ENCODE measurements around the gene COPG2. TPM values are rescaled to one million over a fixed set of nuclear protein-coding genes. Genes with fewer than 3 reads are reported as not detected.

COPG2 gene
- total and polyA plus RNA-seq, 2 donors = 14.1 to 20.8 TPM

- H3K36me3 ChIP-seq (ENCODE audit: control insufficient read depth in 2 of 2, insufficient read depth in 2 of 2, low read length in 1 of 2) = no peaks in the 10 kb centered on the region
- peaks cover 6 to 22% of the 10 kb centered on the region in 2 donors for H3K4me1 ChIP-seq (ENCODE audit: control insufficient read depth in 2 of 2, insufficient read depth in 2 of 2, low read length in 2 of 2)
- H3K4me3 ChIP-seq (ENCODE audit: low read length in 2 of 2) = no peak overlapping the region
- DNase-seq (ENCODE audit: low read depth in 6 of 9, low spot score in 9 of 9) = no peak
- H3K27me3 ChIP-seq (ENCODE audit: control insufficient read depth in 2 of 2, insufficient read depth in 1 of 2, low read length in 1 of 2) = peaks cover 0 to 15% of the 10 kb centered on the region in 2 donors
- H3K9me3 ChIP-seq (ENCODE audit: control insufficient read depth in 2 of 2, insufficient read depth in 1 of 2, low read length in 1 of 2) = peaks cover 0 to 1% of the 10 kb centered on the region in 2 donors
- 95% methylated on average over 3 of the region's 3 CpGs for WGBS
- H3K27ac ChIP-seq (ENCODE audit: low read depth in 1 of 2, low read length in 1 of 2) = no peak overlapping the region
Measured at GRCh38 chr7:130483031-130483430, 185.5 kb downstream of the COPG2 start.

DNA sequence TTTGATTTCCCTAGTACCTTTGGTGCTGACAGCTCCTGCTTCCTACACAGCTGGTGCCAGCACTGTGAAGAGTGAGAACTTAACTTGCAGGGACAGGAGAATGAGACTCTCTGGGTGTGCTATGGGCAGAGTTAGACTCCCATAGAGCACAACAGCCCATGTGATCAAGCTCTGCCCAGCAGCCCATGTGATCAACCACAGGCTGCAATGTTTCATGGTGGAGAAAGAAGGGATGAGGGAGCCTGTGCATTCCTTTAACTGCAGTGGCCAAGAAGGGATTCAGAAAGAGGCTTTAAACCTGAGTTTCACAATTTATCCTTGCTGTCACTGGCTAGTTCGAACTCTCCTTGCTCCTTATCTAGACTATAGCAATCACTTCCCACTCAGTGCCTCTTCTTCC, 186.7 kb downstream of the COPG2 start:
- Histone ChIP-seq H3K4me3 (ENCODE audit: low read length in 2 of 2) (no peak overlapping the region), H3K27ac (ENCODE audit: low read depth in 1 of 2, low read length in 1 of 2) (no peak overlapping the region), H3K27me3 (ENCODE audit: control insufficient read depth in 2 of 2, insufficient read depth in 1 of 2, low read length in 1 of 2) (peaks cover 0 to 10% of the 10 kb centered on the region in 2 donors), H3K9me3 (ENCODE audit: control insufficient read depth in 2 of 2, insufficient read depth in 1 of 2, low read length in 1 of 2) (peaks cover 0 to 1% of the 10 kb centered on the region in 2 donors), H3K4me1 (ENCODE audit: control insufficient read depth in 2 of 2, insufficient read depth in 2 of 2, low read length in 2 of 2) (peaks cover 6 to 13% of the 10 kb centered on the region in 2 donors), H3K36me3 (ENCODE audit: control insufficient read depth in 2 of 2, insufficient read depth in 2 of 2, low read length in 1 of 2) (no peaks in the 10 kb centered on the region)
- WGBS = 94% methylated on average over 1 of the region's 1 CpG
- DNase-seq (ENCODE audit: low read depth in 6 of 9, low spot score in 9 of 9) = no peak

DNA sequence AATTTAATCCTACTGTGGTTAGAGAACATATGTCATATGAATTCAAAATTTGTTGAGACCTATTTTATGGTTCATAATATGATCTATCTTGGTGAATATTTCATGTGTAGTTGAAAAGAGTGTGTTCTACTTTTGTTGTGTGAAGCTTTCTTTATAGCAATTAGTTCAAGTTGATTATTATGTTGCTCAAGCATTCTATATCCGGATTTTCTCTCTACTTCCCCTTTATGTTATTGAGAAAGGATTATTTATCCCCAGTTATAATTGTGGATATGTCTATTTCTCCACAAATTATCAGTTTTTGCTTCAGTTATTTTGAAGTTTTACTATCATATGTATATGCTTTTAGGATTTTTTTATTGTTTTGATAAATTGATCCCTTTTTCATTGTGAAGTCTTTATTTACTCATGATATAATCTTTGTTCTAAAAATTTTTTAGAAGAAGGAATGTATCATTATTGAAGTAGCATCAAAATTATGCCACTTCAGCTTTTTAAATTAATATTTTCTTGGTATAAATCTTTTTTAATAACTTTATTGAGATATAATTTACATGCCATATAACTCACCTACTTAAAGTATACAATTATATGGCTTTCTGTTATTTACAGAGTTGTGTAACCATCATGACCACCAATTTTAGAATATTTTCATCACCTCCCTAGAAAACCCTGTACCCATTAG, 188.7 kb downstream of the COPG2 start:
- Histone ChIP-seq H3K9me3 (ENCODE audit: control insufficient read depth in 2 of 2, insufficient read depth in 1 of 2, low read length in 1 of 2) (peaks cover 0 to 1% of the 10 kb centered on the region in 2 donors), H3K4me1 (ENCODE audit: control insufficient read depth in 2 of 2, insufficient read depth in 2 of 2, low read length in 2 of 2) (no peaks in the 10 kb centered on the region), H3K4me3 (ENCODE audit: low read length in 2 of 2) (no peak overlapping the region), H3K27me3 (ENCODE audit: control insufficient read depth in 2 of 2, insufficient read depth in 1 of 2, low read length in 1 of 2) (no peaks in the 10 kb centered on the region), H3K36me3 (ENCODE audit: control insufficient read depth in 2 of 2, insufficient read depth in 2 of 2, low read length in 1 of 2) (no peaks in the 10 kb centered on the region), H3K27ac (ENCODE audit: low read depth in 1 of 2, low read length in 1 of 2) (no peak overlapping the region)
- WGBS = 73% methylated on average over 1 of the region's 1 CpG
- DNase-seq (ENCODE audit: low read depth in 6 of 9, low spot score in 9 of 9) = no peak

- H3K9me3 ChIP-seq (ENCODE audit: control insufficient read depth in 2 of 2, insufficient read depth in 1 of 2, low read length in 1 of 2) = peaks cover 0 to 1% of the 10 kb centered on the region in 2 donors
- no peak overlapping the region for H3K4me3 ChIP-seq (ENCODE audit: low read length in 2 of 2)
- no peak overlapping the region for H3K27ac ChIP-seq (ENCODE audit: low read depth in 1 of 2, low read length in 1 of 2)
- no peaks in the 10 kb centered on the region for H3K36me3 ChIP-seq (ENCODE audit: control insufficient read depth in 2 of 2, insufficient read depth in 2 of 2, low read length in 1 of 2)
- no peaks in the 10 kb centered on the region for H3K27me3 ChIP-seq (ENCODE audit: control insufficient read depth in 2 of 2, insufficient read depth in 1 of 2, low read length in 1 of 2)
- no peaks in the 10 kb centered on the region for H3K4me1 ChIP-seq (ENCODE audit: control insufficient read depth in 2 of 2, insufficient read depth in 2 of 2, low read length in 2 of 2)
- 97% methylated on average over 3 of the region's 3 CpGs for WGBS
- no peak for DNase-seq (ENCODE audit: low read depth in 6 of 9, low spot score in 9 of 9)
Measured at GRCh38 chr7:130478991-130479390, 189.6 kb downstream of the COPG2 start.

- Histone ChIP-seq H3K36me3 (ENCODE audit: control insufficient read depth in 2 of 2, insufficient read depth in 2 of 2, low read length in 1 of 2) (no peaks in the 10 kb centered on the region), H3K27ac (ENCODE audit: low read depth in 1 of 2, low read length in 1 of 2) (no peak overlapping the region), H3K9me3 (ENCODE audit: control insufficient read depth in 2 of 2, insufficient read depth in 1 of 2, low read length in 1 of 2) (no peaks in the 10 kb centered on the region), H3K4me3 (ENCODE audit: low read length in 2 of 2) (no peak overlapping the region), H3K4me1 (ENCODE audit: control insufficient read depth in 2 of 2, insufficient read depth in 2 of 2, low read length in 2 of 2) (no peaks in the 10 kb centered on the region), H3K27me3 (ENCODE audit: control insufficient read depth in 2 of 2, insufficient read depth in 1 of 2, low read length in 1 of 2) (no peaks in the 10 kb centered on the region)
- DNase-seq (ENCODE audit: low read depth in 6 of 9, low spot score in 9 of 9) = no peak
- WGBS = 86% methylated on average over 9 of the region's 9 CpGs
Measured at GRCh38 chr7:130476297-130477150, 192.0 kb downstream of the COPG2 start.

- H3K27ac ChIP-seq (ENCODE audit: low read depth in 1 of 2, low read length in 1 of 2) = no peak overlapping the region
- no peaks in the 10 kb centered on the region for H3K27me3 ChIP-seq (ENCODE audit: control insufficient read depth in 2 of 2, insufficient read depth in 1 of 2, low read length in 1 of 2)
- 97% methylated on average over 7 of the region's 7 CpGs for WGBS
- H3K4me3 ChIP-seq (ENCODE audit: low read length in 2 of 2) = no peak overlapping the region
- no peak for DNase-seq (ENCODE audit: low read depth in 6 of 9, low spot score in 9 of 9)
- H3K4me1 ChIP-seq (ENCODE audit: control insufficient read depth in 2 of 2, insufficient read depth in 2 of 2, low read length in 2 of 2) = no peaks in the 10 kb centered on the region
- H3K36me3 ChIP-seq (ENCODE audit: control insufficient read depth in 2 of 2, insufficient read depth in 2 of 2, low read length in 1 of 2) = no peaks in the 10 kb centered on the region
- H3K9me3 ChIP-seq (ENCODE audit: control insufficient read depth in 2 of 2, insufficient read depth in 1 of 2, low read length in 1 of 2) = no peaks in the 10 kb centered on the region
Measured at GRCh38 chr7:130475776-130476175, 192.8 kb downstream of the COPG2 start.

GRCh38 chr7:130473876-130474275, 194.7 kb downstream of the COPG2 start:
- H3K4me1 ChIP-seq (ENCODE audit: control insufficient read depth in 2 of 2, insufficient read depth in 2 of 2, low read length in 2 of 2) = no peaks in the 10 kb centered on the region
- no peaks in the 10 kb centered on the region for H3K27me3 ChIP-seq (ENCODE audit: control insufficient read depth in 2 of 2, insufficient read depth in 1 of 2, low read length in 1 of 2)
- no peaks in the 10 kb centered on the region for H3K9me3 ChIP-seq (ENCODE audit: control insufficient read depth in 2 of 2, insufficient read depth in 1 of 2, low read length in 1 of 2)
- no peak for DNase-seq (ENCODE audit: low read depth in 6 of 9, low spot score in 9 of 9)
- no peaks in the 10 kb centered on the region for H3K36me3 ChIP-seq (ENCODE audit: control insufficient read depth in 2 of 2, insufficient read depth in 2 of 2, low read length in 1 of 2)
- no peak overlapping the region for H3K4me3 ChIP-seq (ENCODE audit: low read length in 2 of 2)
- no peak overlapping the region for H3K27ac ChIP-seq (ENCODE audit: low read depth in 1 of 2, low read length in 1 of 2)
- WGBS = 92% methylated on average over 4 of the region's 4 CpGs

DNA sequence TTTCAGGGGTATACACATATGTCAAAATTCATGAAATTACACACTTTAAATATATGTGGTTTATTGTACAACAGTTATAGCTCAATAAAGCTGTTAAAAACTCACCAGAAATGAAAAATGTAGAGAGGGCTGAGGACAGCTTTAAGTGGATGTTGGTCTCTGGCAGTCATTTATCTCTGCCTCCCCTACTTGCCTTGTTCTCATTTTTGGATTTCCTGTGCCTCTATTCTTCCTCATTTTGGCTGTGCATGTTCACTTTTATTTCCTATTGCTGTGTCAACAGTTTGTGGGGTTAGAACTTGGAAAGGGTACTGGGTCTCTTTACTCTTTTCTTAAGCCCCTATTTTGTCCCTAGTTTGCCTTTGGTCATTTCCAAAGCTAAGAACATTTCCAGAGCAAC, 195.3 kb downstream of the COPG2 start:
- Histone ChIP-seq H3K9me3 (ENCODE audit: control insufficient read depth in 2 of 2, insufficient read depth in 1 of 2, low read length in 1 of 2) (no peaks in the 10 kb centered on the region), H3K27me3 (ENCODE audit: control insufficient read depth in 2 of 2, insufficient read depth in 1 of 2, low read length in 1 of 2) (no peaks in the 10 kb centered on the region), H3K27ac (ENCODE audit: low read depth in 1 of 2, low read length in 1 of 2) (no peak overlapping the region), H3K4me1 (ENCODE audit: control insufficient read depth in 2 of 2, insufficient read depth in 2 of 2, low read length in 2 of 2) (no peaks in the 10 kb centered on the region), H3K36me3 (ENCODE audit: control insufficient read depth in 2 of 2, insufficient read depth in 2 of 2, low read length in 1 of 2) (no peaks in the 10 kb centered on the region), H3K4me3 (ENCODE audit: low read length in 2 of 2) (no peak overlapping the region)
- no peak for DNase-seq (ENCODE audit: low read depth in 6 of 9, low spot score in 9 of 9)

DNA sequence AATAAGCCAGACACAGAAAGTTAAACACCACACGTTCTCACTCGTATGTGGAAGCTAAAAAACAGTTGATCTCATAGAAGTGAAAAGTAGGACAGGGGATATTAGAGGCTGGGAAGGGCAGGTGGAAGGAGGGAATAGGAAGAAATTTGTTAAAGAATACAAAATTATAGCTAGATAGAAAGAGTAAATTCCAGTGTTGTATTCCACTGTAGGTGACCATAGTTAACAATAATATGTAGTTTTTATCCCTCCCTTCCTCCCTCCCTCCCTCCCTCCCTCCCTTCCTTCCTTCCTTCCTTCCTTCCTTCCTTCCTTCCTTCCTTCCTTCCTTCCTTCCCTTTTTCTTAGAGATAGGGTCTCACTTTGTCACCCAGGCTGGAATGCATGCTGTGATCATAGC, 196.6 kb downstream of the COPG2 start:
- DNase-seq (ENCODE audit: low read depth in 6 of 9, low spot score in 9 of 9) = no peak
- Histone ChIP-seq H3K4me3 (ENCODE audit: low read length in 2 of 2) (no peak overlapping the region), H3K27ac (ENCODE audit: low read depth in 1 of 2, low read length in 1 of 2) (no peak overlapping the region), H3K4me1 (ENCODE audit: control insufficient read depth in 2 of 2, insufficient read depth in 2 of 2, low read length in 2 of 2) (no peaks in the 10 kb centered on the region), H3K27me3 (ENCODE audit: control insufficient read depth in 2 of 2, insufficient read depth in 1 of 2, low read length in 1 of 2) (no peaks in the 10 kb centered on the region), H3K9me3 (ENCODE audit: control insufficient read depth in 2 of 2, insufficient read depth in 1 of 2, low read length in 1 of 2) (no peaks in the 10 kb centered on the region), H3K36me3 (ENCODE audit: control insufficient read depth in 2 of 2, insufficient read depth in 2 of 2, low read length in 1 of 2) (no peaks in the 10 kb centered on the region)
- WGBS = 98% methylated on average over 2 of the region's 2 CpGs
